Left colon (tissue), 2 donors: ENCODE measurements around the gene NUDC. TPM values are rescaled to one million over a fixed set of nuclear protein-coding genes. Genes with fewer than 3 reads are reported as not detected.
A peak's percentile ranks its signal among the peaks of the same experiment; 100 is the strongest.
"Not testable (repeated sequence)": the region's sequence is repeated elsewhere in the genome, so short reads cannot be mapped to it uniquely, and the experiment has no call there.

Experiments
- ATAC-seq: fragments of 200-7000 bp; cut with Tn5 transposase; one replicate; pipeline ENCODE4 v1.9.1; 2020; ENCODE audit warnings: mild to moderate bottlenecking, moderate library complexity
- DNase-seq, 2 donors: peaks; one replicate each; pipeline ENCODE4 v3.0.0-alpha.2; 2020
- intact Hi-C, 2 donors: fragments of 100-400 bp; cut with DNase I in 1 of 2; cut with micrococcal nuclease in 1 of 2; formaldehyde crosslinking; loops; one replicate each; pipeline versions ENCODE4 v1.11.2 to v1.14.0; 2022; cut with DNase I, micrococcal nuclease
- long read RNA-seq: library from polyadenylated mRNA; unstranded; transcript quantifications from one replicate; pipeline ENCODE4 v2.0.0, GENCODE V29; 2021
- total RNA-seq, 2 donors: library from RNA; stranded (reverse); fragmentation: NEBNext Ultra II Directional; extraction: Animal tissue kit (Norgen Biotek cat#: 25700); gene quantifications; one replicate each; pipeline ENCODE4 v1.2.1, GENCODE V29; 2021
- donor health status: DM: no; HTN: no; CAD: no.
- donor health status: DM: yes; HTN: yes; CAD: no.

The NUDC gene
- 10 to 100 TPM; 39.4 to 40.3 TPM for total RNA-seq
- long read RNA-seq, transcript NUDC-201 (9 exons, 1,800 nt): major isoform, 199 of 232 reads
- long read RNA-seq, partial matches to known transcripts: 5 of 232 reads
- long read RNA-seq, other reads (novel, unspliced or antisense): 28 of 232 reads

DNA sequence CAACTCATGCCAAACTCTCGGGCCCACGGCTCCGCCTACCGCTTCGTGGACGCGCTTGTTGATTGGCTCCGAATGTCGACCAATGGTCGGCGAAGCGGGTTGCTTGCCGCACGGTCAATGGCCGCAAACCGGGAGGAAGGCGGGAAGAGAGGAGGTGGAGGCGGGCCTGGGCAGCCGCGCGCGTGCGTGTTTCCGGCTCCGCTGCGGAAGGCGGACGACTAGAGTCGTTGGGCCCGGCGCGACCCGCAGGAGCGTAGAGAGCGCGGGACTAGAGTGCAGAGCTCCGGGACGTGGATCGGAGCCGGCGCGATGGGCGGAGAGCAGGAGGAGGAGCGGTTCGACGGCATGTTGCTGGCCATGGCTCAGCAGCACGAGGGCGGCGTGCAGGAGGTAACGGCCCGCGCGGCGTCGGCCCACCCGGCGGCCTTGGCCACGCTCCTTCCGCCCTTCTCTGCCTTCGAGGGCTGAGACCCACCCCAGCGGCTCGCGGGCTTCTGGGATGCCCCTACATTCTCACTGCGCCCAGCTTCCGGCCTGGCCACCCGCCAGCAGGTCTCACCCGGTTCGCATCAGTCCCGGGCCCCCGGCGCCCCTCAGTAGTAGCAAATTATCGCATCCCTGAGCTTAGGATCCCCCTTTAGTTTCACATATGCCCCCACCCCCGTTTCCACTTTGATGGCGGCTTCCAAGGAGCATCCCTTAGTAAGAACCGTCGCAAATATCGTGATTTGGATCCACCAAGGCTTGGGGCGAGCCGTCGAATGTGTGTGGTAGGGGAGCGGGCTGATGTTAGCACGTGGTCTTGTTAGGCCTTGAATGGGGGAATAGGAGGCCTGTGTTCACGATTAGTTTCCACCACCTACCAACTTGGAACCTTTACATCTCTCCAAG lies at the start of gene NUDC:
Gene NUDC, plus strand, starts transcription at position 204 of the 891 bp plus-strand sequence. Its CDS starts 106 bp downstream, at position 310.
- ATAC-seq: peak; percentile 98
- intact Hi-C loops: no loop called here
- peak; percentile 97 for DNase-seq

DNA sequence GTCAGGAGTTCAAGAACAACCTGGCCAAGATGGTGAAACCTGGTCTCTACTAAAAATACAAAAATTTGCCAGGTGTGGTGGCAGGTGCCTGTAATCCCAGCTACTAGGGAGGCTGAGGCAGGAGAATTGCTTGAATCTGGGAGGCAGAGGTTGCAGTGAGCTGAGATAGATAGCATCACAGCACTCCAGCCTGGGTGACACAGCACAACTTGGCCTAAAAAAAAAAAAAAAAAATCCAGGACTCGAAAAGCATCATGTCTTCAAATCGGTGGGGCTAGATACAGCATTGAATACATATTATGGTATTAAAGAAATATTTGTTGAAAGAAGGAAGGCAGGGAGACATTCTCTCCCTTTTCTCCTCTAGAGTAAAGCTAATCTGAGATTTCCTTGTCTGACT lies 48.4 kb upstream of the NUDC start:
- intact Hi-C loops: loop anchor here in 1 of 2 donors (10.0 kb wide), 2 partner anchors 58 to 268 kb away; no protein-coding TSS in a partner anchor
- ATAC-seq: not testable (repeated sequence)

DNA sequence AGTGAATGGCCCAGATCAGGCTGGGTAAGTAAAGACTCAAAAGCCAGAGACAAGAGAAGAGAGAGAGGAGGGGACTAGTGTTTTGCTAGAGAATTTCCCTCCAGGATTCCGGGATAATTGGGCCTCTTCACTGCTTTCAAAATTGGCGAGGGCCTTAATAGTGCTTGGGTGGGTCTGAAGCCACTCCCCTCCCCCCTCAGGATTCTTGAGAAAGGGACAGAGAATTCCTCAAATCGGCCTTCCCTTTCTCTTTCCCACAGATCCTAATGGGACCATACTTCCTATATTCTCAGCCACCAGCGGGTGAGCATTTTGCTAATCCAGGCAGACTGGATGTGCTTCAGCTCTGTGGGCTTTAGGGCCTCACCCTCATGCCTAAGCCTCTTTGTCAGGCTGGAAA lies 46.6 kb upstream of the NUDC start:
- ATAC-seq (no peak), DNase-seq (no peak)
- intact Hi-C loops: loop anchor here in 1 of 2 donors (10.0 kb wide), 2 partner anchors 60 to 270 kb away; no protein-coding TSS in a partner anchor

More for the DNA sequence above, 48.4 kb upstream of the NUDC start:
- not testable (repeated sequence) for DNase-seq

DNA sequence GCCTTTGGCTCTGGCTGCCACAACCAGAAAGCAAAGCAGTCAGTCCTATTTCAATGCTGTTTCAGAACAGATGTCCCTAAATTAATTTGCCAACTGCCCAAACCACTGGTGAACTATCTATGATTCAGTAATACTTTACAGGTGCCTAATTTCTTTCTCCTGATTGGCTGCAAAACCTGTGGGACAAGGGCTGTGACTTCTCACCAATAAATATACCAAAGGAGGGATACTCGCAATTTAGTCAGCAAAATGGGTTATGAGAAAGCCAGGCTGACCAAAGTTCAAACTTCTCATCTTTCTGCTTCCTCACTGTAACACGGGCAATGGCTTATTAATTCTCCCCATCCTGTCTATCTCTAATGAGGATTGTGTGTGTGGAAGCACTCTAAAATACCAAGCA lies 44.2 kb upstream of the NUDC start:
- DNase-seq: no peak
- ATAC-seq: no peak
- intact Hi-C loops: loop anchor here in 1 of 2 donors (10.0 kb wide), 2 partner anchors 63 to 273 kb away; no protein-coding TSS in a partner anchor

DNA sequence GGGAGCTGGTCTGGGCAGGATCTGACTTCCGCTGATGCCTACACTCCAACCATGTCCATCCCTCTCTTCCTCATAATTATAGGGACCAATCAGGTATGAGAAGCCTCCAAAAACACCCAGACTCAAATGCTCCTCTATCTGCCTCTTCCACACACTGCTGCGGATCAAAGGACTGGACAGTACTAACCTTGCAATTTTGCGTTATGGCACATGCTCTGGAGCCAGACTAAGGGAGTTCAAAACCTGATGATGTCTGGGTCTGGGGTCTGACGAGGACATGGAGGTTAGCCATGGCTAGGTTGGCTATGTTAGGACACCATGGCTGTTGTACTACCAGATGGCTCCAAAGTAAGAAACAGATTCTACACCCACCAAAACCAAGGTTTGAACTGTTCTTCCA lies 41.8 kb upstream of the NUDC start:
- ATAC-seq (no peak), DNase-seq (no peak)
- intact Hi-C loops: loop anchor here in 1 of 2 donors (10.0 kb wide), 2 partner anchors 65 to 275 kb away; no protein-coding TSS in a partner anchor

DNA sequence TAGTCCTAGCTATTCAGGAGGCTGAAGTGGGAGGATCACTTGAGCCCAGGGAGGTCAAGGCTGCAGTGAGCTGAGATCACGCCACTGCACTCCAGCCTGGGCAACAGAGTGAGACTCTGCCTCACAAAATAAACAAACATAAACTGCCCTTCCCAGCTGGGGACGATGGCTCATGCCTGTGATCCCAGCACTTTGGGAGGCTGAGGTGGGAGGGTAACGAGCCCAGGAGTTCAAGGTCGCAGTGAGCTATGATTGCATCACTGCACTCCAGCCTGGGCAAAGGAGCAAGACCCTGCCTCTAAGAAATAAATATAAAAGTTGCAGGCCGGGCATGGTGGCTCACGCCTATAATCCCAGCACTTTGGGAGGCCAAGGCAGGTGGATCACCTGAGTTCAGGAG lies 39.9 kb upstream of the NUDC start:
- ATAC-seq: peak; percentile 53
- intact Hi-C loops, DNase-seq: not testable (repeated sequence)

DNA sequence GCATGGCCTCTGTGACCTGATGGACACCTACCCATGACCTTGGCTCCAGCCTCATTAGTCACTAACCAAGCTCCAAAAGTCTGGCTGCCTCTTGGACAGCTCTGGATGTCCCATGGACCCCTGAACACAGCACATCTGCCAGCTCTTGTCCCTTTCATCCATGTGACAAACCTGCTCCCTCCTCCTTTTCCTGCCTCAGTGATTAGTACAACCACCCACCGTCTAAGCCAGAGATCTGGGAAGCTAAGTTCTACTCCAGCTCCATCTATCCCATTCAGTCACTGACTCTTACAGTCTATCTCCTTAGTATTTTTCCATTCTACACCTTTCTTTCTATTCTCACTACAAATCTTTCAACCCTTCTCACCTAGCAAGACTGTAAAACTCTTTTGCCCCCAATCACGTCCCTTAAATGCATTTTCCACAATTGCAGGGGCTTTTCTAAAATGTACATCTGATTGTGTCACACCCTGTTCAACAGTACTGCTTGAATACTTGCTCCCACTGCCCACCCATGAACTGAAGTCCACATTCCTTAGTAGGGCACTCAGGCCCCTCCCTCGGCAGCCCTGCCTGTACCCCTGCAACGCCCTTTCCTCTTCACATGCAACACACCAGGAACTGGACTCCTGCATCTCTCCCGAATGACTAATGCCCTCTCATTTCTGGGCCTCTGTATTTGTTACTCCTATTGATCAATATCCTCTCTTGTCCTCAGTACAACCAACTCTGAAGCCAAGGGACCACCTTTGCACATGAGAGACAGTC lies 38.7 kb upstream of the NUDC start:
- intact Hi-C loops: no loop called here
- no peak for ATAC-seq
- no peak for DNase-seq

DNA sequence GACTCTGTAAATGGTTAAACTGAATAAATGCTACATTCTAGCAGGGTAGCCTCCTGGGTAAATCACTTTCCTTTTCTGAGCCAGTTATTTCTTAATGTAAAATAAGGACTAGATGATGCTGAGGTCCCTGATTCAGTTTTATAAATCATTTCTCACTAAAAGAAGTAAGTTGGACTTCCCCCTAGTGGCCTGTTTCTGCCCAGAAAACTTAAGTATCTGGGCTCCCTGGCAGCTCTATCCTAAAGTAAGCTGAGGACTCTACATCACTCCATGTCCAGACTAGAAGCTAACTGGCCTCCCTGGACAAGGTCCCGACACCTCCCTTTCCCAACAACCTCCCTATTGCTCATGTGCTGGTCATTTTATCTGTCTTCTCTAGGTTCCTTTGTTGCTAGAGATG lies 34.4 kb upstream of the NUDC start:
- intact Hi-C loops: no loop called here
- ATAC-seq: no peak
- DNase-seq: no peak

DNA sequence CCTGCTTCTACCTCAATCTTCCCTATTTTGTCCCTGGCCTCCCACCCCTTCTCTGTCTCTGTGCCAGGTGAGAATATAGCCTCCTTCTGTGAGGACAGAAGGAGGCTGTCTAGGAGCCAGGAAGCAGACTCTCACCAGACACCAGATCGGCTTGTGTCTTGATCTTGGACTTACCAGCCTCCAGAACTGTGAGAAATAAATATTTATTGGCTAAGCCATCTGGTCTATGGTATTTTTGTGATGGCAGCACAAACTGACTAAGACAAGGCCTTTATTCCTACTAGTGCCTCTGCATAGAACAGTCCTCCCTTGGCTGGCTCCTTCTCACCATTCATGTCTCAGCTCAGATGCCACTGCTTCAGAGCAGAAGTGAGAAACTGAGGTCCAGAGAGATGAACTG lies 33.3 kb upstream of the NUDC start:
- ATAC-seq (no peak), DNase-seq (no peak)
- intact Hi-C loops: no loop called here

DNA sequence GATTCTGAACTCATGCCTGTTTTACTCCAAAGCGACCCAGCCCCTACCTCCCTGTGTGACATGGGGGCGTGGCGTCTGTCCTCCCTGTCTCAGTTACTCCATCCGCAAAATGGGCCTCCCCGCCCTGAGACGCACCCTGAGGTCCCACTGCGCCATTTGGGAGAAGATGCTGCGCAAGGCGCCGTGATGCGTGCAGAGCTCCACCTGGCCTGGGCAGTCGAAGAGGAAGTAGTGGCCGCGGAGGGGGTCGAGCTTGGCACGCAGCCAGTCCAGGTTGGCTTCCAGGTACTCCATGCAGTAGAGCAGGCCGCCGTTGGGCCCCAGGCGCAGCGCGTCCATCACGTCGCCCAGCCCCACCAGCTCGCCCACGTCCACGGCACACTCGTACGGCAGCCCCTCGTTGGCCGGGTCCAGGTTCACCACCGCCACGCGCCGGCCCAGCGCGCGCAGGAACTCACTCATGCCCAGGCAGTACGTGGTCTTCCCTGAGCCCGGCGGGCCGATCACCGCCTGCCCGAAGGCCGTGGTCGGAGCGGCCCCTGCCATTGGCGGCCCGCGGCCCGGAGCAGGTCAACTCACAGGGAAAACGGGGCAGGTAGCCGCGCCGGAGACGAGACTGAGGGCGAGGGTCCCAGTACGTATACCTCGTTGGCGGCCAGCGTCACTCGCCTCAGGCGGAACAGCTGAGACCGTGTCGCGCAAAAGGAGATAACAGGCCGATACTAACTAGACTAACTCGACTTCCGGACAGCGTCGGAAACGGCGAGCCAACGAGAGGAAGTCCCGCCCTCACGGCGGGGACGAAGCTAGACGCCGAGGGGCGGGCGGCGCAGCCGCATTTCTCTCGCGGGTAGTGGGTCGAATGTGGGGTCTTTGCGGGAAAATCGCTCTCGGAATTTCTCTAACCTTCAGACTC lies 31.7 kb upstream of the NUDC start, which contains the start of gene GPN2:
Gene GPN2, minus strand, starts transcription at position 733 of the 916 bp plus-strand sequence. Its CDS starts 187 bp downstream, at position 546.
- intact Hi-C loops: no loop called here
- peak; percentile 83 to 88 for DNase-seq
- peak; percentile 95 for ATAC-seq

DNA sequence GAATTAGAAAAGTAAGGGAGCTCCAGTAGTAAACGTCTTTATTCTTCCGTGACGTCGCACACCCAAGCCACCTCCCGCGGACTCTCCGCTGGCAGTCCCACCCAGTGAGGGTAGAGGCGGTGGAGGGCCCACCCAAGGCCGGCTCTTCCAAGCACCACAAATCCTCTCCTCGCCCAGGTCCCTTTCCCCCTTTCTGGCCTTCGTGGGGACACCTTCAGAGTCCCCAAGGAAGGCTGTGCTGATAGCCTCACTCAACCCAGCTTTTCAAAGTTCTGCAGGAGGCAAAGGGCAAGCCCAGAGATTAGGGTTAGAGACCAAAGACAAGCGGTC lies 31.1 kb upstream of the NUDC start:
- DNase-seq (no peak), ATAC-seq (peak; percentile 44)
- intact Hi-C loops: no loop called here

DNA sequence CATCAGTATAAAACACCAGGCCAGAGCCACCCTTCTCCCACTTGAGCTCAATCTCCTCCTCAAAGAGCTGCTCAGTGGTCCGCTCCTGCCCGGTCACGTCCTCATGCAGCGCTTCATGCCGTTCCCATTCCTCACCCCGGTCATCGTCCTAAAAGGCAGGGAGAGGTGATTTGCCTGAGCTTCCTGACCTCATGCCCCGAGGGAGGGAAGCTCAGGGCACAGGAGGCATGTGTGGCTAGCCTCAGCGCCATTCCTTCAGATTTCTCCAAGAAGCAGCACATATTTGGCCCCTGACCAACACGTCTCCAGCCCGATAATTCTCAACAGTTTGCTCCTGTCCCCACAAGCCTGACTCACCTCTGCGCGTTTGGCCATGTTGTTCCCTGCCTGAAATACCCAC lies 27.3 kb upstream of the NUDC start:
- DNase-seq (no peak), ATAC-seq (no peak)
- intact Hi-C loops: no loop called here

DNA sequence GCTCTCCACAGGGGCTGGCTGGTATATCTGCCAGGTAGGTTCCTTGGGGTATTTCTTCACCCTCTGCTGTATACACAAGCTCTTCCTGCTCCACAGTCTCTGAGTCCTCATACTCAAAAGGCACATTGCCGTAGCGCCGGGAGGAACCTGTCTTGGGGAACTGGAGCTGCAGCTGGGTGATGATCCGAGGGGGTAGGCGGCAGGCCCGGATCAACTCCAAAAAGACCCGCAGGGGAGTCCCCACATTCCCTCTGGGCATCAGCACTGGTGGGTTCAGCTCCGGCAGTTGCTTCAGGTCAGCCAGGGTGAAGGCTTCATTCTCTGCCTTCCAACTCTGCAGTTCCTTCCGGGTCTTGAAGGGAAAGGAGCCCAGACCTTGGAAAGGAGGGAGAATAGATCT lies 24.2 kb upstream of the NUDC start:
- no peak for DNase-seq
- intact Hi-C loops: no loop called here
- ATAC-seq: no peak

DNA sequence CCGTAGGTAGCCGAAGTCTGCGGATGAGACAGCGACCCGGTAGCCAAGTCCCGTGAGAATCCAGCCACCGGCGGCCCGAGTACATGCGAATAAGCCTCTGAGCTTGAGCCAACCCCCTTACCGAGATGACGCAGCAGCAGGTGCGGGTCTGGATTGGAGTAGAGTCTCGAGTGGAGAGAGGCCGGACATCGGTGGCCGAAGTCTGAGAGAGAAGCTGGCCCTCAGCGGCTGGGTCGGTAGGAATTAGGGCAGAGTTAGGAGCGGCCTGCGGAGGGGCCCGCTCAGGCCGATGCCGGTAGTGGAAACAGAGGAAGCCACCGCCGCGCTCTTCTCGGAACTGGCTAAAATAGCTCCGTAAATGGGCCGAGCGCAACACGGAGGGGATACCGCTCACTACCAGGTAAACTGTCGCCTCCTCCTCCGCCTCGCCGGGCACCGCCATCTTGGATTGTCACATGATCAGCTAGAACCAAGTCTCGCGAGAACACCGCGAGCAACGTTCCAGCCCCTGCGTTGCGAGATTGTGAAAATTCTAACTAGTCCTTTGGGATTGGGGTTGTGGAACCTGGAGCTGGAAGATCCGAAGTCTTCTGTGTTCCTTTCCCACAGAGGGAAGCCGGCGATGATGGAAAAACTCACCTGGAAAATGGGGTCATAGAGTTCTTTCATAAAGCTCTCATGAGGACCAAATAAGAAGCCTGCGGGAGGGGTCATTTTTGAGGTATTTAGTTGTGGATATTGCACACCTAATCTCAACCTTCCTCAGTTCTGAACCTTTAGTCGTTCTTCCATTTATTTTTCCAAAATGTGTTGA lies 21.3 kb upstream of the NUDC start, which contains the start of gene GPATCH3:
Gene GPATCH3, minus strand, starts transcription at position 467 of the 814 bp plus-strand sequence. Its CDS starts 25 bp downstream, at position 442.
- intact Hi-C loops: no loop called here
- ATAC-seq: peak; percentile 87
- peak; percentile 91 to 94 for DNase-seq

DNA sequence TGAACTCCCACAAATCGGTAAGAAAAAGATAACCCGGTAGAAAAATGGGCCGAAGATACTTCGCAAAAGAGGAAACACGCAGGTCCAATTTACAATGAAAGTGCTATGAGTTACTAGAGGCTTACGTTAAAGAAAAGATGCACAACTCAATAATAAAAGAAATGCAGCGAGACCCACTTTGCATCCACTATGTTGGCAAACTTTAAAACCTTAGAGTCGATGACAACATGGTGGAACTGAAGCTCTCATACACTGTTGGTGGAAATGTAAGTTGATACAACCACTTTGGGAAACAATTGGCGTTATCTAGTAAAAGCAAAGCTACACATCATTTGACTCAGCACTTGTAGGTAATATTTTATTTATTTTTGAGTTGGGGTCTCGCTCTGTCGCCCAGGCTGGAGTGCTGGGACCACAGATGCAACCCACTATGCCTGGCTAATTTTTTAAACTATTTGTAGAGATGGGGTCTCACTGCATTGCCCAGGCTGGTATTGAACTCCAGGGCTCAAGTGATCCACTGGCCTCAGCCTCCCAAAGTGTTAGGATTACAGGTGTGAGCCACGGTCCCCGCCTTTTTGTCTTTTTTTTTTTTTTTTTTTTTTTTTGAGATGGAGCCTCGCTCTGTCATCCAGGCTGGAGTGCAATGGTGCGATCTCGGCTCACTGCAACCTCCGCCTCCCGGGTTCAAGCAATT lies 20.6 kb upstream of the NUDC start:
- DNase-seq (no peak), ATAC-seq (no peak)
- intact Hi-C loops: no loop called here

DNA sequence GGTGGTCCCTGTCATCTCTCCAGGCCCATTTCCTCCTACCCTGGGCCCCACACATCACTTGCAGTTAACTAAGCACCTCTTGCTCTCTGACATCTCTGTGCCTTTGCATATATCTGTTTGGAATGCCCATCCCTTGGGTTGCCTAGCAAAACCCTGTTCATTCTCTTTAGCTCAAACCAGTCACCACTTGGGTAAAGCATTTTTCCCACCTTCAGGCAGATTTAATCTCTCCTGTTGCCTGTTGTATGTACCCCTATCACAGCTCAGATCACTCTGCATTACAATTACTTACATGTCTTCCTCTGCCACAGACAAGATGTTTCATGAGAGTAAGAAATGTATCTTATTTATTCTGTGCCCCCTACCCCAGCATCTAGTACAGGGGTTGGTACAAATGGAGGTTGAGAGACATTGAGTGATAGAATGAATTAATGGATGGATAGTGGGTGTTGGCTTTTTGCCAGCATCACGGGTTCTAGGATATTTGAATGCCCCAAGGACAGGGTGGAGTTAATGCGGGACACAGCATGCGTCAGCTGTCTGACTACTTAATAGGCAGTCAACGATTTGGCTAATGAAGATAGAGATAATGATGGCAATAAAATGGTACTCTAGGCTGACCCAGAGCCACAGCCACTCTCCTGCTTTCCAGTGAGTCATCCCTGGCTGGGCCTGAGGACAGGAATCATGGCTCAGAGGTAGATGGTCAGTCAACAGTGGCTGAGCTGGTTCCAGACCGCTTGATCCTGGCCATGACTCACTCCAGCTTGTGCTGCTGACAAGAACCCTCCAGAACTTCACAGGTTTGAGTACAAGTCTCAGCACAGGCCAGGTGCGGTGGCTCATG lies 14.2 kb upstream of the NUDC start:
- intact Hi-C loops: no loop called here
- no peak for DNase-seq
- ATAC-seq: peak; percentile 38
